Neural progenitor cell (in vitro differentiated cells): ENCODE data around the gene NEURL1. TPM values are rescaled to one million over a fixed set of nuclear protein-coding genes. Genes with fewer than 3 reads are reported as not detected.

ENCODE experiments used
- DNase-seq: peaks from one replicate; pipeline ENCODE4 v3.0.0-alpha.2; 2016; ENCODE audit warnings: low spot score
- H2AFZ ChIP-seq: fragments of 200-600 bp; sonication (generic); replicated peaks from 2 replicates; pipeline ENCODE4 v1.6.1; 2016; ENCODE audit warnings: antibody characterized with exemption
- H3F3A ChIP-seq: fragments of 200-600 bp; sonication (generic); 2 replicates; pipeline ENCODE4 v1.6.1; 2016; ENCODE audit warnings: antibody characterized with exemption, low read depth
- H3K27ac ChIP-seq: fragments of 200-600 bp; sonication (generic); 2 replicates; pipeline ENCODE4 v1.5.1; 2016; ENCODE audit warnings: mild to moderate bottlenecking
- H3K27me3 ChIP-seq: fragments of 200-600 bp; sonication (generic); 2 replicates; pipeline ENCODE4 v1.6.1; 2016; ENCODE audit warnings: mild to moderate bottlenecking, moderate library complexity
- H3K36me3 ChIP-seq: fragments of 200-600 bp; sonication (generic); 2 replicates; pipeline ENCODE4 v1.5.1; 2016
- H3K4me1 ChIP-seq: fragments of 200-600 bp; sonication (generic); 2 replicates; pipeline ENCODE4 v1.6.1; 2016; ENCODE audit warnings: mixed run types
- H3K4me2 ChIP-seq: fragments of 200-600 bp; sonication (generic); 2 replicates; pipeline ENCODE4 v1.6.1; 2016
- H3K4me3 ChIP-seq: fragments of 200-600 bp; sonication (generic); 2 replicates; pipeline ENCODE4 v1.5.1; 2016
- H3K79me2 ChIP-seq: fragments of 200-600 bp; sonication (generic); 2 replicates; pipeline ENCODE4 v1.6.1; 2016; ENCODE audit warnings: low read depth
- H3K9ac ChIP-seq: fragments of 200-600 bp; sonication (generic); 2 replicates; pipeline ENCODE4 v1.6.1; 2016
- H3K9me3 ChIP-seq: fragments of 200-600 bp; sonication (generic); 2 replicates; pipeline ENCODE4 v1.5.1; 2016; ENCODE audit warnings: low read depth
- H4K20me1 ChIP-seq: fragments of 200-600 bp; sonication (generic); 2 replicates; pipeline ENCODE4 v1.6.1; 2016; ENCODE audit warnings: low read depth
- H3K27ac Mint-ChIP-seq: 3 replicates; pipeline ENCODE4 v1.8.0; 2021; ENCODE audit warnings: mixed read lengths
- H3K27me3 Mint-ChIP-seq: 2 replicates; pipeline ENCODE4 v1.8.0; 2022; ENCODE audit warnings: low read depth, mild to moderate bottlenecking, inconsistent platforms, moderate library complexity, mixed read lengths; ENCODE audit not compliant: insufficient read depth
- H3K36me3 Mint-ChIP-seq: 3 replicates; pipeline ENCODE4 v1.8.0; 2021; ENCODE audit warnings: mixed read lengths
- H3K4me1 Mint-ChIP-seq: 3 replicates; pipeline ENCODE4 v1.8.0; 2021; ENCODE audit warnings: mixed read lengths
- H3K4me3 Mint-ChIP-seq: 3 replicates; pipeline ENCODE4 v1.8.0; 2021; ENCODE audit warnings: mild to moderate bottlenecking, moderate library complexity, mixed read lengths
- H3K9me3 Mint-ChIP-seq: 3 replicates; pipeline ENCODE4 v1.8.0; 2020; ENCODE audit warnings: mixed read lengths
- CTCF ChIP-seq: fragments of 200-600 bp; sonication (generic); IDR thresholded peaks from 2 replicates; pipeline ENCODE4 v1.5.1; 2017; ENCODE audit warnings: antibody characterized with exemption, mild to moderate bottlenecking
- EZH2 ChIP-seq: fragments of 200-600 bp; sonication (generic); IDR thresholded peaks from 2 replicates; pipeline ENCODE4 v1.6.1; 2017; ENCODE audit warnings: antibody characterized with exemption, mild to moderate bottlenecking, moderate library complexity
- EZH2phosphoT487 ChIP-seq: fragments of 200-600 bp; sonication (generic); IDR thresholded peaks from 2 replicates; pipeline ENCODE4 v1.6.1; 2017; ENCODE audit warnings: antibody characterized with exemption
- total RNA-seq: library from RNA; depleted of rRNA; stranded (reverse); fragments of >200 nt; gene quantifications from 2 replicates; pipeline ENCODE4 v1.2.3, GENCODE V29; 2015; ENCODE audit warnings: low replicate concordance

The NEURL1 gene
- total RNA-seq, 1 donor from 2014 or later: 0.06 TPM

- no peaks in the 10 kb centered on the region for H3K79me2 ChIP-seq
- H3K4me1 ChIP-seq: no peaks in the 10 kb centered on the region
- H3K27me3 Mint-ChIP-seq: peaks cover 10% of the 10 kb centered on the region
- H3K9ac ChIP-seq: no peak overlapping the region
- no peaks in the 10 kb centered on the region for H3K4me1 Mint-ChIP-seq
- H3K4me2 ChIP-seq: no peak overlapping the region
- H2AFZ ChIP-seq: no peak overlapping the region
- H3K9me3 Mint-ChIP-seq: no peaks in the 10 kb centered on the region
- H3K27me3 ChIP-seq: no peaks in the 10 kb centered on the region
- no peak overlapping the region for H3K4me3 Mint-ChIP-seq
- H3F3A ChIP-seq: no peaks in the 10 kb centered on the region
- no peak for DNase-seq
- H3K9me3 ChIP-seq: no peaks in the 10 kb centered on the region
- no peaks in the 10 kb centered on the region for H3K36me3 ChIP-seq
- no peaks in the 10 kb centered on the region for H4K20me1 ChIP-seq
- H3K27ac ChIP-seq: no peak overlapping the region
- no peak overlapping the region for H3K27ac Mint-ChIP-seq
- H3K4me3 ChIP-seq: no peak overlapping the region
- TF ChIP-seq CTCF: no peak
- no peak for TF ChIP-seq EZH2phosphoT487
- no peak for TF ChIP-seq EZH2
- peaks cover 23% of the 10 kb centered on the region for H3K36me3 Mint-ChIP-seq
Measured at GRCh38 chr10:103445767-103446567, 47.5 kb upstream of the NEURL1 start.

- Histone ChIP-seq H4K20me1 (no peaks in the 10 kb centered on the region), H3K9me3 (no peaks in the 10 kb centered on the region), H3K27me3 (no peaks in the 10 kb centered on the region), H3K79me2 (no peaks in the 10 kb centered on the region), H3K4me2 (no peak overlapping the region), H3K27ac (no peak overlapping the region), H3K4me3 (no peak overlapping the region), H3F3A (no peaks in the 10 kb centered on the region), H3K36me3 (no peaks in the 10 kb centered on the region), H3K9ac (no peak overlapping the region), H3K4me1 (peaks cover 3% of the 10 kb centered on the region), H2AFZ (no peak overlapping the region)
- no peak overlapping the region for H3K4me3 Mint-ChIP-seq
- peaks cover 20% of the 10 kb centered on the region for H3K36me3 Mint-ChIP-seq
- H3K9me3 Mint-ChIP-seq: no peaks in the 10 kb centered on the region
- no peak overlapping the region for H3K27ac Mint-ChIP-seq
- no peak for TF ChIP-seq EZH2phosphoT487
- peaks cover 12% of the 10 kb centered on the region for H3K27me3 Mint-ChIP-seq
- no peak for DNase-seq
- no peaks in the 10 kb centered on the region for H3K4me1 Mint-ChIP-seq
Measured at GRCh38 chr10:103447187-103447586, 46.3 kb upstream of the NEURL1 start.

- H3K36me3 Mint-ChIP-seq: peaks cover 17% of the 10 kb centered on the region
- no peaks in the 10 kb centered on the region for H4K20me1 ChIP-seq
- H3K27ac ChIP-seq: no peak overlapping the region
- no peak overlapping the region for H3K9ac ChIP-seq
- peaks cover 3% of the 10 kb centered on the region for H3K4me1 ChIP-seq
- H3K9me3 ChIP-seq: no peaks in the 10 kb centered on the region
- no peak overlapping the region for H3K4me2 ChIP-seq
- no peaks in the 10 kb centered on the region for H3K9me3 Mint-ChIP-seq
- H3K36me3 ChIP-seq: no peaks in the 10 kb centered on the region
- no peak for DNase-seq
- peaks cover 12% of the 10 kb centered on the region for H3K27me3 Mint-ChIP-seq
- H2AFZ ChIP-seq: no peak overlapping the region
- H3F3A ChIP-seq: no peaks in the 10 kb centered on the region
- H3K4me1 Mint-ChIP-seq: no peaks in the 10 kb centered on the region
- H3K4me3 ChIP-seq: no peak overlapping the region
- H3K27ac Mint-ChIP-seq: peak overlapping the region; percentile 12
- no peaks in the 10 kb centered on the region for H3K79me2 ChIP-seq
- H3K27me3 ChIP-seq: no peaks in the 10 kb centered on the region
- TF ChIP-seq EZH2phosphoT487 (no peak), CTCF (no peak), EZH2 (no peak)
- no peak overlapping the region for H3K4me3 Mint-ChIP-seq
Measured at GRCh38 chr10:103448746-103449145, 44.8 kb upstream of the NEURL1 start.
